NCI-H2107 treated with DMSO at 0.1 percent for 48 hours (cell line): Measurements from ENCODE around the gene AMZ2.
"Not testable (repeated sequence)": the region's sequence is repeated elsewhere in the genome, so short reads cannot be mapped to it uniquely, and the experiment has no call there.

ENCODE experiments used
- DNase-seq: peaks from one replicate; lab custom pipeline; 2025; ENCODE audit not compliant: unreplicated experiment; lab: John Stamatoyannopoulos, UW

AMZ2 gene

GRCh38 chr17:68248891-68249290, 1.0 kb downstream of the AMZ2 start:
- DNase-seq: no peak

- DNase-seq: no peak
Observed at GRCh38 chr17:68249354-68249765, 1.5 kb downstream of the AMZ2 start.

GRCh38 chr17:68253426-68253825, 5.6 kb downstream of the AMZ2 start:
- DNase-seq: not testable (repeated sequence)

- no peak for DNase-seq
Observed at GRCh38 chr17:68255151-68255550, 7.3 kb downstream of the AMZ2 start.

- DNase-seq: no peak
Observed at GRCh38 chr17:68255731-68256538, 8.1 kb downstream of the AMZ2 start.

GRCh38 chr17:68256701-68257100, 8.9 kb downstream of the AMZ2 start:
- not testable (repeated sequence) for DNase-seq

- DNase-seq: no peak
Observed at GRCh38 chr17:68257934-68258333, 10.1 kb downstream of the AMZ2 start.

GRCh38 chr17:68258890-68259647, 11.2 kb downstream of the AMZ2 start:
- not testable (repeated sequence) for DNase-seq

GRCh38 chr17:68259648-68259951, 11.8 kb downstream of the AMZ2 start:
- DNase-seq: not testable (repeated sequence)

- DNase-seq: no peak
Observed at GRCh38 chr17:68260051-68260762, 12.4 kb downstream of the AMZ2 start.

- not testable (repeated sequence) for DNase-seq
Observed at GRCh38 chr17:68262467-68262866, 14.6 kb downstream of the AMZ2 start.

- peak; percentile 33 for DNase-seq
Observed at GRCh38 chr17:68263101-68263681, 15.3 kb downstream of the AMZ2 start.

GRCh38 chr17:68265833-68266232, 18.0 kb downstream of the AMZ2 start:
- not testable (repeated sequence) for DNase-seq

- no peak for DNase-seq
Observed at GRCh38 chr17:68273722-68274121, 25.9 kb downstream of the AMZ2 start.

GRCh38 chr17:68276339-68276738, 28.5 kb downstream of the AMZ2 start:
- DNase-seq: not testable (repeated sequence)

- DNase-seq: no peak
Observed at GRCh38 chr17:68277807-68278206, 30.0 kb downstream of the AMZ2 start.

- DNase-seq: not testable (repeated sequence)
Observed at GRCh38 chr17:68281965-68282364, 34.1 kb downstream of the AMZ2 start.

- DNase-seq: no peak
Observed at GRCh38 chr17:68288375-68288774, 40.5 kb downstream of the AMZ2 start.

GRCh38 chr17:68288804-68289203, 41.0 kb downstream of the AMZ2 start:
- no peak for DNase-seq

- DNase-seq: no peak
Observed at GRCh38 chr17:68289473-68289872, 41.6 kb downstream of the AMZ2 start.

- no peak for DNase-seq
Observed at GRCh38 chr17:68289936-68290267, 42.1 kb downstream of the AMZ2 start.
